CD4-positive, alpha-beta T cell treated with Interleukin-2 at 100 ng/mL for 4 hours (primary cell): ENCODE data around the gene PANX2.
"Not testable (repeated sequence)": the region's sequence is repeated elsewhere in the genome, so short reads cannot be mapped to it uniquely, and the experiment has no call there.

Experiments used
- DNase-seq: peaks from one replicate; pipeline ENCODE4 v3.0.0-alpha.2; 2020; ENCODE audit warnings: low spot score

The PANX2 gene

DNA sequence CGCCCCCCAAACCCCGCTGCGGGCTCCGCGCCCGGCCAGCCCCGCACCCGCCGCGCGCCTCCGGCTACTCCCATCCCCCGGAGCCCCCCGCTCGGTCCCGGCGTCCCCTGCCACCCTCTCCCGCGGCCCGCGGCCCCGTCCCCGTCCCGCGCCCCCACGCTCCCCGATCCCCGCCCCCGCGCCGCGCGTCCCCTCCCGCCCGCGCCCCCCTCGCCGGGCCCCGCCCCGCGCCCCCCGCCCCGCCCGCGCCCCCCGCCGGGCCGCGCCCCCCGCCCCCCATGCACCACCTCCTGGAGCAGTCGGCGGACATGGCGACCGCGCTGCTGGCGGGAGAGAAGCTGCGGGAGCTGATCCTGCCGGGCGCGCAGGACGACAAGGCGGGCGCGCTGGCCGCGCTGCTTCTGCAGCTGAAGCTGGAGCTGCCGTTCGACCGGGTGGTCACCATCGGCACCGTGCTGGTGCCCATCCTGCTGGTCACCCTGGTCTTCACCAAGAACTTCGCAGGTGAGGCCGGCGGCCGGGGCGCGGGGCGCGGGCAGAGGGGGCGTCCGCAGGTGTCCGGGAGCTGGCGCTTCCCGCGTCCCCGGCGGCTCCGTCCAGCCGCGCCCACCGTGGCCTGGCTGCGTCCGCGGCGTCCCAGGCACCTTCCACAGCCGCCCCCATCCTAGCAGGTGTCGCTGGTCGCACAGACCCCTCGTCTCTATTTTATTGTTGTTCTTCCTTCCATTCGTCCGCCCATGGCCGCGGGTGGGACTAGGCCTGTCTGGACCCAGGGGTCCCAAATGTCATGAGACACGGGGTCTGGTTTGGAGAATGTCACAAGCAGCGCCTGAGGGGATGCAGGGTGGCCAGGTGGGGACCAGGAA, at the start of gene PANX2:
Gene PANX2 (plus strand): TSS at position 279 of the 866 bp plus-strand sequence. CDS start 0 bp downstream, at position 279.
- DNase-seq: no peak

DNA sequence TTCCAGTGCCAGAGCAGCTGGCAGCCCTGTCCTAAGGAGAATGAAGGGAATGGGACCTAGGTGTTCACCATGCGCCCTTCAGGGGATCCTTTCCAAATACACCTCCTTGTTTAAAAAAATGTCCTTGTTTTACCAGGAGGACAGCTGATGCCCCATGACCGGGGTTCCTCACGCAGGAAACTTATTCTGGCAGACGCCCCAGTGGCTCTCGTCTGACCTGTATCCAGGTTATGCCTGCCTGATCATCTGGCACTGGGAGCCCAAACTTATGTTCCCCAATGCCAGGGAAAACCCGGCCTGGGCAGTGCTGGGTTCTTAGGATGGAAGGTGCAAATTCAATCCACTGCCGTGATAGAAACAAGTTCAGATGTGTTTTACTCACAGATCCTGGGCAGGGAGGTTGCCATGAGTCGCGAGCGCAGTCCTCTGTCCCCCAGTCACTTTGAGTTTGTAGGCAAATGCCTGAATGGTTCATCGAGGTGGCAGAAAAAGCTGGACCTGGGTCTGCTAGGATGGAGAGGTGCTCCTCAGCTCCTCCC, 49.3 kb upstream of the PANX2 start:
- no peak for DNase-seq

DNA sequence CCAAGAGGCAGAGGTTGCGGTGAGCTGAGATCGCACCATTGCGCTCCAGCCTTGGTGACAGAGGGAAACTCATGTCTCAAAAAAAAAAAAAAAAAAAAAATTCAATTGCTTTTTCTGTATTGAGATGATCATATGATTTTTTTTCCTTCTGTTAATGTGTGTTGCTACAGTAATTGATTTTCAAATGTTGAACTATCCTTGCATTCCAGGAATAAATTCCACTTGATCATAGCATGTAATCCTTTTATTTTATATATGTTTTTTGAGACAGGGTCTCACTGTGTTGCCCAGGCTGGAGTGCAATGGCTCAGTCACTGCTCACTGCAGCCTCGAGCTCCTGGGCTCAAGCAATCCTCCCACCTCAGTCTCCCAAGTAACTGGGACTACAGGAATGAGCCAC, 47.4 kb upstream of the PANX2 start:
- DNase-seq: no peak

GRCh38 chr22:50125029-50125428, 45.5 kb upstream of the PANX2 start:
- no peak for DNase-seq

DNA sequence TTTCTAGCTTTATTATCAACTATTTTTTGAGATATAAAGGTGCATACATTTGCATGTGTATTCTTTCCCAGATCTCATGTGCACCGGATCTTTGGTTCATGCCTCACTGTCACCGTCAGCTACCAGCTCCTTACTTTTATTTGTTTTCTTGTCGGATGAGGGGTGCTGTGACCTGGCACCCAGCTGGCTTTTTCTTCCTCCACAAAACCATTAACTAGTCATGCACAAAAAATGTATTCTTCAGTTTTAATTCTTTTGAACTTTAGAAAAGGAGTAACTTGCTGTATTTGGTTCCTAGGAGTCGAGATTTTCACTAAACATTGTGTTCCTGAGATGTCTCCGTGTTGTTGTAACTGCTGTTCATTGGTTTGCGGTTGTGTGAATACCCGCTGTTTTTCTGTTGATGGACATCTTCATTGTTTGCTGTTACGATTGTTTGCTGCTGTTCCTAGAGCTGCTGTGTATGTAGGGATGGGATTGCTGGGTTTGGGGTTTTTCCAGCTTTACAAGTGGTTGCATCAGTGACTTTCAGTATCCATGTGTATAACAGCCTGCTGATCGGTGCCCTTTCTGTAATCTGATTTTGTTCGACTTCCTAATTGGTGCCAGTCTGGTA, 41.3 kb upstream of the PANX2 start:
- no peak for DNase-seq

GRCh38 chr22:50131894-50132293, 38.6 kb upstream of the PANX2 start:
- no peak for DNase-seq

GRCh38 chr22:50134481-50134880, 36.0 kb upstream of the PANX2 start:
- DNase-seq: no peak

DNA sequence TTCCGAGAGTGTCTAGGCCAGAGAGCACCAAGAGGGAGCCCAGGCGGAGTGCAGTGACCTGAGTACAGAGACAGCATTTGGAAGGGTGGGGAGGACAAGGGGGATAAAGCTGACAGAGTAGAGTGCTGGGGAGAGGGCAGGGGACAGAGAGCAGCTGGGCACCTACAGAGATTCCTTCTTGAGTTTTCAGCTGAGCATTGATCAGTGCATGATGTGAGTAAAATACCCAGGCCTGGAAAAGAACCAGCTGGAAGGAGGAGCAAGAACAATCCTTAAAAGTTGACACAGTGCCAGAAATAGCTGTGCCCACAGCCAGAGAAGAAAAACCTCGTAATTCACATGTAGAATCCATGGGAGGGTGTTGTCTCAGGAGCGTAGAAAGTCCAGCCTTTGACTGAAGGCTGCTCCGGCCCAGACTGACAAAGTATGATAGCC, 33.9 kb upstream of the PANX2 start:
- no peak for DNase-seq

- not testable (repeated sequence) for DNase-seq
These were observed 33.3 kb upstream of the PANX2 start for GRCh38 chr22:50137277-50137676.

DNA sequence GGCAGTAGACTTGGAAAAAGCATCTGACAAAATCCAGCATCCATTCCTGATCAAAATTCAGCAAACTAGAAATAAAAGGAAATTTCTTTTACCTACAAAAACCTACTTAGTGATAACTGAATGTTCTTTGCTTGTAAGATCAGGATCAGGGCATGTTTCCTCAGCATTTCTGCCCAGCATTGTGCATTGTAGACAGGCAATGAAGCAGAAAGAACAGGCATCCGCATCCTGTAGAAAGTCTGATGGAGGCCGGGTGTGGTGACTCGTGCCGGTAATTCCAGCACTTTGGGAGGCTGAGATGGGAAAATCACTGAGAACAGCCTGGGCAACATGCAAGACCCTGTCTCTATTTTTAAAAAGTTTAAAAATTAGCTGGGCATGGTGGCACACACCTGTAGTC, 32.5 kb upstream of the PANX2 start:
- no peak for DNase-seq

GRCh38 chr22:50138988-50139387, 31.5 kb upstream of the PANX2 start:
- no peak for DNase-seq

- DNase-seq: no peak
These were observed 30.6 kb upstream of the PANX2 start for GRCh38 chr22:50139843-50140415.

- no peak for DNase-seq
These were observed 29.9 kb upstream of the PANX2 start for GRCh38 chr22:50140615-50141014.

DNA sequence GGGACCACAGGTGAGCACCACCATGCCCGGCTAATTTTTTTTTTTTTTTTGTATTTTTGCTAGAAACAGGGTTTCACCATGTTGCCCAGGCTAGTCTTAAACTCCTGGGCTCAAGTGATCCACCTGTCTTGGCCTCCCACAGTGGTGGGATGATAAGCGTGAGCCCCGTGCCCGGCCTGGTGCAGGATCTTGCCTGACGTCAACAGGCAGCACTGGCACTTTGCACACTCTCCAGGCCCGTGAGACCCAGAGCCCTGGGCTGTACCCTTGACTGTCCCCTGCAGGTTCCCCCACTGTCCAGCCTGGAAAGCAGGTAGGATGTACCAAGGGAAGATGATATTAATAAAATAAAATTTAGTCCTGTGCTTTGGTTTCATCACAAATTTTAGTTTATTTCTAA, 29.1 kb upstream of the PANX2 start:
- no peak for DNase-seq

DNA sequence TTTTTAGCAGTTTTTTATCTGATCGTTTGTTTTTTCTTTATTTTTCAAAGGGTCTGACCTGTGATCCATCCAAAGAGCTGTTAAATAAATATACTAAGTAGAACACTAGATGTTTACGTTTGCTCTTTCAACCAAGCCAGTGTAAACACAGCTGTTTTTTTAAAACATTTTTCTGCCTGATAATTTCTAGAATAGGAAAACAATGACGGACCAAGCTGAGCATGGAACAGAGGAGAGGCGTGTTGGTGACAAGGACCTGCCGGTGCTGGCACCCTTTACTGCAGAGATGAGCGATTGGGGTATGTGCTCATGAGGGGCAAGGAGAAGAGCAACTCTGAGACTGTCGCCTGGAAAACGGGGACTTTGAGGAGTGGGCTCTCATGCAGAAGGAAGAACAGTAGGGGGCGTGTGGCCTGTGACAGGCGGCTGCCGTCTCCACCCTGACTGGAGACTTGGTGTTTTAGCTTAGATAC, 28.6 kb upstream of the PANX2 start:
- DNase-seq: no peak

DNA sequence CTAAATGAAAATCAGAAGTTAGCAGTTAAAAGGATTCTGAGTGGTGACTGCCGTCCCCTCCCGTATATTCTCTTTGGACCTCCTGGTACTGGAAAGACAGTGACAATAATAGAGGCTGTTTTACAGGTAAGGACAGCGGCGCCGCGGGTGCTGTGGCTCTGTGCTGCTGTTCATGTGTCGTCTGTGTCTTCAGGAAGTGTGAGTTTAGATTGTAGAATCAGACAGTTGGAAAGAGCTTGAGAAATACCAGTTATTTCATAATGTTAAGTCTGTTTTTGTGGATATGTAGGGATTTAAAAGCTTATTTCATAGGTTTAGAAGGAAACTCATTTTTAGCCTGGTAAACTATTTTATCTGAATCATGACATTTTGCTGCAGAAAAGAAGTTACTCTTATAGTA, 27.4 kb upstream of the PANX2 start:
- no peak for DNase-seq

DNA sequence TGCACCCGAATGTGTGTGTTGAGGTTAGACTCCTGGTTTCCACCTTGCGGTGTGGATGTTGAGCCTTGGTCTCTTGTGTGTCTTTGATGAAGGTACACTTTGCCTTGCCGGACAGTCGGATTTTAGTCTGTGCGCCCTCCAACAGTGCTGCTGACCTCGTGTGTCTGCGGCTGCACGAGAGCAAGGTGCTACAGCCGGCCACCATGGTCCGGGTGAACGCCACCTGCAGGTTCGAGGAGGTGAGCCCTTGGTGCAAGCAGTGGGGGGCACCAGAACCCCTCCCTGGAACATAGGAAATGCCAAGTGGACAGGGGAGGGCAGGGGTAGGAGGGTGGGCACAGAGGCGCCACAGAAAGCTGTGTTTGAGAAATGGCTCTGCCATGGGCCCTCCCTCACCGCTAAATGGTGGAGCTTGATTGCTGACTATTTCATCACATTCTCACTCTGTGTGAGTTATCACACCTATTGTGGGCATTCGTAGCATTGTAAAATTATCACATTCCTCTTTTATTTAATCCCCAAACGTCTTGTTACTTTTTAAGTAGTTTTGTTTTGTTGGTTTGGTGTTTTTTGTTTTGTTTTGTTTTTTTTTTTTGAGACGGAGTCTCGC, 26.4 kb upstream of the PANX2 start:
- no peak for DNase-seq

GRCh38 chr22:50145721-50146438, 24.7 kb upstream of the PANX2 start:
- no peak for DNase-seq

DNA sequence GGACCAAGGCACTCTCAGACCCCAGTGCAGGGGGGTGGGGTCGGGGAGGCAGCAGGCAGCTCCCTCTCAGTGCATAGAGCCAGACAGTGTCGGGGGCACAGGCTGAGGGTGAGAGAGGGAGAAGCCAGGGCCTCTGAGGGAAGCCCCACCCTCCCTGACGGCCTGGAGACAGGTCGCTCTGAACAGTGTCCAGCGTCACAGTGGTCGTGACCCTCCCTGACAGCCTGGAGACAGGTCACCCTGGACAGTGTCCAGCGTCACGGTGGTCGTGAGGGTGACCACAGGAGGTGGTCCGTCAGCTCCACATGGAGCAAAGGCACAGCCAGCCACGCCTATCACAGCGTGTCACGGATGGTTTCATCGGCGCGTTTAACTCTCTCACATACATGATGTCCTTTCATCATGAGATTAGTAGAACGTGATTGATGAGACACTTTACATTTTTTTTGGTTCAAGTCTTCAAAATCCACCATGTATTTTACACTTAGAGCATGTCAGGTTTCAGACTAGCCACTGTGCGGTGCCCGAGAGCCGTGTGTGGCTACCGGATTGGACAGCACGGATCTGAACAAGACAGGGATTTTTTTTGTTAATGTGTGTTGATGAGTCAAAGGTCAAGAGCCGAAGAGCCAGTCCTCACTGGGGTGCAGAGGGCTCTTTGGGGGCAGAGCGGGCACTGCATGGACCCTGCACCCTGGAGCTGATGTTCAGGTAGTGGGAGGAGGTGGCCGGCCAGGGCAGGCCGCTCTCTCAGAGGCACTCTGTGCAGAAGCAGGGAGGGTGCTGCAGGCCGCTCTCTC, 23.9 kb upstream of the PANX2 start:
- peak; percentile 4 for DNase-seq

DNA sequence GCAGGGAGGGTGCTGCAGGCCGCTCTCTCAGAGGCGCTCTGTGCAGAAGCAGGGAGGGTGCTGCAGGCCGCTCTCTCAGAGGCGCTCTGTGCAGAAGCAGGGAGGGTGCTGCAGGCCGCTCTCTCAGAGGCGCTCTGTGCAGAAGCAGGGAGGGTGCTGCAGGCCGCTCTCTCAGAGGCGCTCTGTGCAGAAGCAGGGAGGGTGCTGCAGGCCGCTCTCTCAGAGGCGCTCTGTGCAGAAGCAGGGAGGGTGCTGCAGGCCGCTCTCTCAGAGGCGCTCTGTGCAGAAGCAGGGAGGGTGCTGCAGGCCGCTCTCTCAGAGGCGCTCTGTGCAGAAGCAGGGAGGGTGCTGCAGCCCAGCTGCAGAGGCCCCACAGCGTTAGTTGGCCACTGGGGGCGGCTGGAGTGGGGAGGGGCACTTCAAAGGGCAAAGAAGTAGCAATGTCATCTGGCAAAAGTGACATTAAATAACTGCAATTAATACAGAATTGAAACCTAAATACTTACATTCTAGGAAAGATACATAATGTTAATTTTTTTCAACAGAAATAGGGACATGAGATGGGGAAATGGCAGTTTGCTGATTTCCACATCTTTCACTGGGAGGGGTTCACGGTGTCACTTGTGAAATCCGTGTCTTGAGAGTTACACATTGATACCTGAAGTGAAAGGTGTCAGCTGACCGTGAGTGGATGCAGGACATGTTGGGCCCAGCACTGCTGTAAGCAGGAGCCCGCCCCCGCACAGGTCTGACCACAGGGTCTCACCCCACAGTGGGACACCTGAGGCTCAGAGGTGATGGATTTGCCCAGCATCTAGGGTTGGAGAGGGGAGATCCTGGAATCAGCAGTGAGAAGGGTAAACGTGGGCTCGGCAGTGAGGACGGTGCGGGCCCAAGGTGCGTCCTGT, 23.0 kb upstream of the PANX2 start:
- not testable (repeated sequence) for DNase-seq
